PC-3 (cell line): ENCODE measurements around the gene PNMA6E. TPM values are rescaled to one million over a fixed set of nuclear protein-coding genes. Genes with fewer than 3 reads are reported as not detected.

ENCODE experiments used
- ATAC-seq: fragments of 200-7000 bp; cut with Tn5 transposase; 2 replicates; pipeline ENCODE4 v1.9.1; 2020; ENCODE audit warnings: mild to moderate bottlenecking, moderate library complexity
- BruUV-seq: library from RNA; stranded (reverse); fragments of 400-500 nt; replicated peaks from 2 replicates; lab custom pipeline; 2021; lab: Mats Ljungman, UMichigan
- CTCF ChIA-PET: fragments of 300-600 bp; sonication (Branson Sonifier 250); formaldehyde crosslinking; loops from one replicate; lab custom pipeline; 2022; ENCODE audit warnings: antibody characterized with exemption; lab: Charles Lee
- POLR2A ChIA-PET: fragments of 300-600 bp; sonication (Branson Sonifier 250); formaldehyde crosslinking; loops from one replicate; lab custom pipeline; 2022; ENCODE audit warnings: antibody characterized with exemption; ENCODE audit not compliant: unreplicated experiment; lab: Charles Lee
- DNase-seq: peaks from one replicate; pipeline ENCODE4 v3.0.0-alpha.2; 2015
- H2AFZ ChIP-seq: fragments of 300-600 bp; sonication (generic); 2 replicates; pipeline ENCODE4 v1.6.0; 2016; ENCODE audit warnings: antibody characterized with exemption, low read length
- H3F3A ChIP-seq: fragments of 300-600 bp; sonication (generic); one replicate; pipeline ENCODE4 v1.6.0; 2017; ENCODE audit warnings: antibody characterized with exemption, low read length, control low read depth, mild to moderate bottlenecking; ENCODE audit not compliant: unreplicated experiment
- H3K27ac ChIP-seq: fragments of 300-600 bp; sonication (generic); 2 replicates; pipeline ENCODE4 v1.5.1; 2016; ENCODE audit warnings: mild to moderate bottlenecking, low read length
- H3K27me3 ChIP-seq: fragments of 300-600 bp; sonication (generic); 2 replicates; pipeline ENCODE4 v1.6.1; 2016; ENCODE audit warnings: low read length, mixed read lengths
- H3K36me3 ChIP-seq: fragments of 300-600 bp; sonication (generic); 2 replicates; pipeline ENCODE4 v1.6.1; 2016; ENCODE audit warnings: low read depth, mixed run types, low read length, mixed read lengths
- H3K4me1 ChIP-seq: fragments of 300-600 bp; sonication (generic); 2 replicates; pipeline ENCODE4 v1.5.1; 2016; ENCODE audit warnings: low read length; ENCODE audit not compliant: insufficient read depth
- H3K4me2 ChIP-seq: fragments of 300-600 bp; sonication (generic); 2 replicates; pipeline ENCODE4 v1.6.0; 2016; ENCODE audit warnings: low read length
- H3K4me3 ChIP-seq: fragments of 300-600 bp; sonication (generic); 2 replicates; pipeline ENCODE4 v1.5.1; 2016; ENCODE audit warnings: mild to moderate bottlenecking, low read length, mixed read lengths
- H3K79me2 ChIP-seq: fragments of 300-600 bp; sonication (generic); 2 replicates; pipeline ENCODE4 v1.6.1; 2017; ENCODE audit warnings: low read length, mixed read lengths
- H3K9ac ChIP-seq: fragments of 300-600 bp; sonication (generic); 2 replicates; pipeline ENCODE4 v1.6.0; 2016; ENCODE audit warnings: mild to moderate bottlenecking, low read length
- H3K9me2 ChIP-seq: fragments of 300-600 bp; sonication (generic); replicated peaks from 2 replicates; pipeline ENCODE4 v1.6.1; 2016; ENCODE audit warnings: mixed run types, low read length, mixed read lengths
- H3K9me3 ChIP-seq: fragments of 300-600 bp; sonication (generic); 2 replicates; pipeline ENCODE4 v1.6.1; 2016; ENCODE audit warnings: low read length, mixed read lengths
- H4K20me1 ChIP-seq: fragments of 300-600 bp; sonication (generic); 2 replicates; pipeline ENCODE4 v1.6.1; 2016; ENCODE audit warnings: low read length, mixed read lengths
- CTCF ChIP-seq: fragments of 300-600 bp; sonication (generic); conservative IDR thresholded peaks from 2 replicates; pipeline ENCODE4 v1.5.1; 2017; ENCODE audit warnings: antibody characterized with exemption, low read depth, mild to moderate bottlenecking, low read length
- EZH2 ChIP-seq: fragments of 300-600 bp; sonication (generic); IDR thresholded peaks from one replicate; pipeline ENCODE4 v1.6.1; 2017; ENCODE audit warnings: antibody characterized with exemption, mild to moderate bottlenecking, low read length; ENCODE audit not compliant: unreplicated experiment
- EZH2phosphoT487 ChIP-seq: fragments of 300-600 bp; sonication (generic); IDR thresholded peaks from 2 replicates; pipeline ENCODE4 v1.6.1; 2018; ENCODE audit warnings: mild to moderate bottlenecking, antibody characterized with exemption, low read length, borderline replicate concordance
- intact Hi-C: fragments of 100-400 bp; cut with micrococcal nuclease; formaldehyde crosslinking; loops from 2 replicates; pipeline ENCODE4 v1.9.0; 2023
- total RNA-seq: library from RNA; depleted of rRNA; stranded (reverse); fragments of >200 nt; gene quantifications from 2 replicates; pipeline ENCODE4 v1.2.3, GENCODE V29; 2014

PNMA6E gene
- total RNA-seq, 1 experiment from 2014 or later, result not detected

GRCh38 chrX:153441981-153442380, 40.8 kb upstream of the PNMA6E start:
- intact Hi-C loops, result no loop called here
- TF ChIP-seq EZH2phosphoT487 (no peak), EZH2 (no peak), CTCF (no peak)
- Histone ChIP-seq H3K36me3 (no peaks in the 10 kb centered on the region), H4K20me1 (no peaks in the 10 kb centered on the region), H3K9ac (no peak overlapping the region), H3K27me3 (no peaks in the 10 kb centered on the region), H2AFZ (no peak overlapping the region), H3F3A (no peaks in the 10 kb centered on the region), H3K79me2 (no peaks in the 10 kb centered on the region), H3K4me1 (peaks cover 6% of the 10 kb centered on the region; the same call in 1 of the 2 replicates), H3K9me2 (no peaks in the 10 kb centered on the region), H3K4me2 (no peak overlapping the region), H3K9me3 (no peaks in the 10 kb centered on the region), H3K4me3 (no peak overlapping the region), H3K27ac (no peak overlapping the region)
- ChIA-PET POLR2A (no interaction called here), CTCF (no interaction called here)
- DNase-seq, result no peak
- ATAC-seq, result no peak
- no TSS peak for BruUV-seq

GRCh38 chrX:153441296-153441695, 40.1 kb upstream of the PNMA6E start:
- H3K27me3 ChIP-seq, result no peaks in the 10 kb centered on the region
- no TSS peak for BruUV-seq
- DNase-seq, result no peak
- intact Hi-C loops, result no loop called here
- ChIA-PET POLR2A (no interaction called here), CTCF (no interaction called here)
- no peak overlapping the region for H3K4me3 ChIP-seq
- TF ChIP-seq CTCF (no peak), EZH2 (no peak), EZH2phosphoT487 (no peak)
- peaks cover 6% of the 10 kb centered on the region; the same call in 1 of the 2 replicates for H3K4me1 ChIP-seq
- no peak overlapping the region for H3K4me2 ChIP-seq
- H3F3A ChIP-seq, result no peaks in the 10 kb centered on the region
- H3K27ac ChIP-seq, result no peak overlapping the region
- H3K9me3 ChIP-seq, result no peaks in the 10 kb centered on the region
- no peaks in the 10 kb centered on the region for H3K79me2 ChIP-seq
- no peaks in the 10 kb centered on the region for H4K20me1 ChIP-seq
- no peak overlapping the region for H3K9ac ChIP-seq
- no peaks in the 10 kb centered on the region for H3K9me2 ChIP-seq
- no peak for ATAC-seq
- H2AFZ ChIP-seq, result no peak overlapping the region
- H3K36me3 ChIP-seq, result no peaks in the 10 kb centered on the region

GRCh38 chrX:153440556-153441135, 39.5 kb upstream of the PNMA6E start:
- no peak overlapping the region for H2AFZ ChIP-seq
- no peak overlapping the region for H3K27ac ChIP-seq
- CTCF ChIA-PET, result no interaction called here
- H3K36me3 ChIP-seq, result no peaks in the 10 kb centered on the region
- ATAC-seq, result no peak
- intact Hi-C loops, result no loop called here
- no peaks in the 10 kb centered on the region for H3K9me3 ChIP-seq
- no peaks in the 10 kb centered on the region for H3F3A ChIP-seq
- no peak for DNase-seq
- no peak overlapping the region for H3K4me2 ChIP-seq
- no peaks in the 10 kb centered on the region for H3K27me3 ChIP-seq
- no TSS peak for BruUV-seq
- H4K20me1 ChIP-seq, result no peaks in the 10 kb centered on the region
- no peak for TF ChIP-seq EZH2
- TF ChIP-seq EZH2phosphoT487, result no peak
- no peak for TF ChIP-seq CTCF
- H3K4me1 ChIP-seq, result peaks cover 6% of the 10 kb centered on the region; the same call in 1 of the 2 replicates
- no peak overlapping the region for H3K4me3 ChIP-seq
- H3K79me2 ChIP-seq, result no peaks in the 10 kb centered on the region
- no peak overlapping the region for H3K9ac ChIP-seq
- POLR2A ChIA-PET, result no interaction called here
- H3K9me2 ChIP-seq, result no peaks in the 10 kb centered on the region
